GM12878 (cell line): ENCODE data around the gene ZFPM1. TPM values are rescaled to one million over a fixed set of nuclear protein-coding genes. Genes with fewer than 3 reads are reported as not detected.

Experiments
- BCLAF1 ChIP-seq: fragments of 450-650 bp; IDR thresholded peaks from 2 replicates; pipeline ENCODE4 v1.6.1; 2017; ENCODE audit warnings: antibody characterized with exemption, mild to moderate bottlenecking, moderate library complexity
- CBX3 ChIP-seq: fragments of 200-600 bp; sonication (generic); IDR thresholded peaks from 2 replicates; pipeline ENCODE4 v1.6.1; 2016; ENCODE audit warnings: low read depth, borderline replicate concordance
- EP300 ChIP-seq, 2 experiments: fragments of 150-350 bp in 1 of 2; IDR thresholded peaks; 2 replicates each; pipeline ENCODE4 v1.6.1; 2011 to 2012; ENCODE audit warnings: low read depth in 2 of 2, low read length in 2 of 2, borderline replicate concordance in 1 of 2, improper control_type of control experiment in 1 of 2, inconsistent platforms in 1 of 2; ENCODE audit not compliant: control insufficient read depth in 1 of 2
- HDGF ChIP-seq: fragments of 450-650 bp; IDR thresholded peaks from 2 replicates; pipeline ENCODE4 v1.6.1; 2016; ENCODE audit warnings: antibody characterized with exemption
- PAX8 ChIP-seq: fragments of 450-650 bp; IDR thresholded peaks from 2 replicates; pipeline ENCODE4 v1.6.1; 2017; ENCODE audit warnings: mild to moderate bottlenecking, moderate library complexity
- SIN3A ChIP-seq: IDR thresholded peaks from 2 replicates; pipeline ENCODE4 v1.6.1; 2012; ENCODE audit warnings: low read depth, low read length, improper control_type of control experiment
- ZNF274 ChIP-seq: IDR thresholded peaks from one replicate; pipeline ENCODE4 v1.8.0; 2011; ENCODE audit not compliant: insufficient read length, insufficient read depth
- polyA plus RNA-seq, 11 experiments: library from polyadenylated mRNA; depleted of rRNA in 4 of 11; unstranded in 6 of 11; stranded (reverse) in 5 of 11; fragments of >200 nt; fragmentation: Nextera tagmentation in 4 of 11; fragmentation: Illumina TruSeq in 1 of 11; extraction: Ambion mirVana in 4 of 11; extraction: Trizol in 1 of 11; gene quantifications; 1 replicate in 1 of 11; 2 replicates in 10 of 11; pipeline versions ENCODE4 v1.2.1 to v1.2.3, GENCODE V29; 2011 to 2016; ENCODE audit warnings: inconsistent platforms in 2 of 11, missing spikeins in 2 of 11, low read depth in 1 of 11
- total RNA-seq, 4 experiments: library from RNA; depleted of rRNA in 3 of 4; stranded (reverse); fragments of >200 nt in 3 of 4; fragmentation: Illumina TruSeq in 1 of 4; extraction: Trizol in 1 of 4; gene quantifications; 2 replicates each; pipeline versions ENCODE4 v1.2.1 to v1.2.3, GENCODE V29; 2013 to 2021
- TF ChIP-seq, protein P1 (sequence below): IDR thresholded peaks from 2 replicates; pipeline ENCODE4 v1.6.1; 2011; ENCODE audit warnings: mild to moderate bottlenecking, low read depth, low read length, moderate library complexity; ENCODE audit not compliant: insufficient replicate concordance

The ZFPM1 gene
- total and polyA plus RNA-seq, 10 of the 15 experiments (the other 5 are each of a cell fraction or from before 2014, with no cell fraction given): 0.02 to 5.1 (median 0.30) TPM

- no peak for TF ChIP-seq BCLAF1
- TF ChIP-seq PAX8: no peak
- no peak for TF ChIP-seq SIN3A
- no peak for TF ChIP-seq EP300 (IDR thresholded peaks at IDR 0.05; ENCODE audit: borderline replicate concordance in 1 of 2, control insufficient read depth in 1 of 2, low read depth in 2 of 2, low read length in 2 of 2)
- no peak for TF ChIP-seq CBX3
- no peak for TF ChIP-seq ZNF274
- no peak for TF ChIP-seq HDGF
- TF ChIP-seq, protein P1, sequence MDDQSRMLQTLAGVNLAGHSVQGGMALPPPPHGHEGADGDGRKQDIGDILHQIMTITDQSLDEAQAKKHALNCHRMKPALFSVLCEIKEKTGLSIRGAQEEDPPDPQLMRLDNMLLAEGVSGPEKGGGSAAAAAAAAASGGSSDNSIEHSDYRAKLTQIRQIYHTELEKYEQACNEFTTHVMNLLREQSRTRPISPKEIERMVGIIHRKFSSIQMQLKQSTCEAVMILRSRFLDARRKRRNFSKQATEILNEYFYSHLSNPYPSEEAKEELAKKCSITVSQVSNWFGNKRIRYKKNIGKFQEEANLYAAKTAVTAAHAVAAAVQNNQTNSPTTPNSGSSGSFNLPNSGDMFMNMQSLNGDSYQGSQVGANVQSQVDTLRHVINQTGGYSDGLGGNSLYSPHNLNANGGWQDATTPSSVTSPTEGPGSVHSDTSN: no peak
Measured at GRCh38 chr16:88510091-88510994, 57.3 kb downstream of the ZFPM1 start (continued).
